Mucosa of rectum (tissue), 2 donors: Measurements from ENCODE around the gene FBP2.
"Not testable (repeated sequence)": the region's sequence is repeated elsewhere in the genome, so short reads cannot be mapped to it uniquely, and the experiment has no call there.

Experiments used
- H3K27ac ChIP-seq, 2 donors: one replicate each; pipeline ENCODE4 v1.7.0; 2013; ENCODE audit warnings: inconsistent platforms in 2 of 2, low read depth in 2 of 2, low read length in 2 of 2
- H3K27me3 ChIP-seq, 2 donors: one replicate each; pipeline ENCODE4 v1.7.0; 2013; ENCODE audit warnings: low read length in 2 of 2; ENCODE audit not compliant: control insufficient read depth in 2 of 2, insufficient read depth in 2 of 2
- H3K36me3 ChIP-seq, 2 donors: one replicate each; pipeline ENCODE4 v1.7.0; 2013; ENCODE audit warnings: low read length in 2 of 2; ENCODE audit not compliant: control insufficient read depth in 2 of 2, insufficient read depth in 2 of 2
- H3K4me1 ChIP-seq, 2 donors: one replicate each; pipeline ENCODE4 v1.7.0; 2013; ENCODE audit warnings: low read length in 2 of 2, mild to moderate bottlenecking in 1 of 2; ENCODE audit not compliant: control insufficient read depth in 2 of 2, insufficient read depth in 2 of 2
- H3K4me3 ChIP-seq, 2 donors: one replicate each; pipeline ENCODE4 v1.7.0; 2013; ENCODE audit warnings: low read length in 2 of 2
- H3K9ac ChIP-seq, 2 donors: one replicate each; pipeline ENCODE4 v1.7.0; 2013; ENCODE audit warnings: low read length in 2 of 2, low read depth in 1 of 2, mild to moderate bottlenecking in 1 of 2
- H3K9me3 ChIP-seq, 2 donors: one replicate each; pipeline ENCODE4 v1.7.0; 2013; ENCODE audit warnings: low read length in 2 of 2; ENCODE audit not compliant: control insufficient read depth in 2 of 2
- donor health status: healthy.
- donor health status: Normal muscosa, but diverticular disease.

FBP2 gene

GRCh38 chr9:94568250-94568889 lies 25.3 kb downstream of the FBP2 start:
- H3K9me3 ChIP-seq: no peaks in the 10 kb centered on the region
- no peak overlapping the region for H3K9ac ChIP-seq
- no peak overlapping the region for H3K27ac ChIP-seq
- H3K4me3 ChIP-seq: no peak overlapping the region
- no peaks in the 10 kb centered on the region for H3K4me1 ChIP-seq
- H3K27me3 ChIP-seq: no peaks in the 10 kb centered on the region
- H3K36me3 ChIP-seq: no peaks in the 10 kb centered on the region

DNA sequence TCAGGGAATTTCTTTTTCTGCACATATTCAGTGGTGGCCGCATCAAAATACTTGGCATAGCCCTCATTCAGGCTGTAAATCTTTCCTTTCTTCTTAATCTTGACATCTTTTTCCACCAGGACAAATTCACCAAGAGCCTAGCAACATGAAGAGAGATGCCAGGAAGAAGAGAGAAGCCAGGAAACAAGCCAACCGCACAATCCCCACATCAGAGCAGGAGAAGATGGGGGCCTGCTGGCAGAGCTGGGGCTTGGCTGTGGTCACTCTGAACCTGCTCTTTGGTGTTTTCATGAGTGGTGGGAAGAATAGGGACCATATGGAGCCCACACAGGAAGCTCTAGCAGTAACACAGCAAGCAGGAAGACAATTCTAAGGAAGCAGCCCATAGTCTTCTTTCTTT lies 26.4 kb downstream of the FBP2 start:
- H3K4me3 ChIP-seq: no peak overlapping the region
- H3K36me3 ChIP-seq: no peaks in the 10 kb centered on the region
- H3K27ac ChIP-seq: no peak overlapping the region
- H3K9ac ChIP-seq: no peak overlapping the region
- H3K27me3 ChIP-seq: no peaks in the 10 kb centered on the region
- H3K9me3 ChIP-seq: no peaks in the 10 kb centered on the region
- H3K4me1 ChIP-seq: no peaks in the 10 kb centered on the region

GRCh38 chr9:94566550-94566949 lies 27.1 kb downstream of the FBP2 start:
- Histone ChIP-seq H3K27ac (no peak overlapping the region), H3K9me3 (no peaks in the 10 kb centered on the region), H3K4me3 (no peak overlapping the region), H3K9ac (no peak overlapping the region), H3K27me3 (no peaks in the 10 kb centered on the region), H3K4me1 (no peaks in the 10 kb centered on the region), H3K36me3 (no peaks in the 10 kb centered on the region)

- not testable (repeated sequence) for H3K27ac ChIP-seq, H3K4me3 ChIP-seq
Measured at GRCh38 chr9:94564279-94564678, 29.3 kb downstream of the FBP2 start.

GRCh38 chr9:94563548-94563947 lies 30.1 kb downstream of the FBP2 start:
- Histone ChIP-seq H3K27me3 (no peaks in the 10 kb centered on the region), H3K36me3 (peaks cover 0 to 4% of the 10 kb centered on the region in 2 donors), H3K9me3 (no peaks in the 10 kb centered on the region), H3K4me1 (no peaks in the 10 kb centered on the region), H3K9ac (no peak overlapping the region), H3K4me3 (no peak overlapping the region), H3K27ac (no peak overlapping the region)

More at GRCh38 chr9:94564279-94564678, 29.3 kb downstream of the FBP2 start:
- not testable (repeated sequence) for H3K9ac ChIP-seq, H3K27me3 ChIP-seq, H3K4me1 ChIP-seq, H3K36me3 ChIP-seq, H3K9me3 ChIP-seq

- Histone ChIP-seq H3K4me1 (no peaks in the 10 kb centered on the region), H3K9me3 (no peaks in the 10 kb centered on the region), H3K27me3 (no peaks in the 10 kb centered on the region), H3K27ac (no peak overlapping the region), H3K4me3 (no peak overlapping the region), H3K9ac (no peak overlapping the region), H3K36me3 (peaks cover 0 to 4% of the 10 kb centered on the region in 2 donors)
Measured at GRCh38 chr9:94560237-94560636, 33.4 kb downstream of the FBP2 start.

DNA sequence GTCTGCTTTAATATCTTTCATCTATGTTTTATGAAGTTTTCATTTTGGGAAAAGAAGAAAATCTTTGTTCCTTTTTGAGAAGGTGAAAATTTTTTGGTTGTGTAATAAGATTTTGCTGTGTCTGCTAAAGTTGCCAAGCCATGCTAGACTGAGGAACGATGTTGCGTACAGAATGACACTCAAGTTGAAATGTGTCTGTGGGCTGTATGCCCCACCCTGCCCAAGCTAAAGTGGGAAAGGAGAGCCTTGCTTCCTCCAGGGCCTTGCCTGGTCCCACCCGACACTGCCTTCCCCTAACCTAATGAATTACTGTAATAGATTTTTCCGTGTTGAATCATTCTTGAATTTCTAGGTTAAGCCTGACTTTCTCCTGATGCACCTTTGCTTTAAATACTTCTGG lies 36.2 kb downstream of the FBP2 start:
- Histone ChIP-seq H3K27me3 (no peaks in the 10 kb centered on the region), H3K4me3 (no peak overlapping the region), H3K27ac (no peak overlapping the region), H3K9ac (no peak overlapping the region), H3K36me3 (peaks cover 0 to 4% of the 10 kb centered on the region in 2 donors), H3K4me1 (peaks cover 4 to 6% of the 10 kb centered on the region in 2 donors), H3K9me3 (no peaks in the 10 kb centered on the region)

DNA sequence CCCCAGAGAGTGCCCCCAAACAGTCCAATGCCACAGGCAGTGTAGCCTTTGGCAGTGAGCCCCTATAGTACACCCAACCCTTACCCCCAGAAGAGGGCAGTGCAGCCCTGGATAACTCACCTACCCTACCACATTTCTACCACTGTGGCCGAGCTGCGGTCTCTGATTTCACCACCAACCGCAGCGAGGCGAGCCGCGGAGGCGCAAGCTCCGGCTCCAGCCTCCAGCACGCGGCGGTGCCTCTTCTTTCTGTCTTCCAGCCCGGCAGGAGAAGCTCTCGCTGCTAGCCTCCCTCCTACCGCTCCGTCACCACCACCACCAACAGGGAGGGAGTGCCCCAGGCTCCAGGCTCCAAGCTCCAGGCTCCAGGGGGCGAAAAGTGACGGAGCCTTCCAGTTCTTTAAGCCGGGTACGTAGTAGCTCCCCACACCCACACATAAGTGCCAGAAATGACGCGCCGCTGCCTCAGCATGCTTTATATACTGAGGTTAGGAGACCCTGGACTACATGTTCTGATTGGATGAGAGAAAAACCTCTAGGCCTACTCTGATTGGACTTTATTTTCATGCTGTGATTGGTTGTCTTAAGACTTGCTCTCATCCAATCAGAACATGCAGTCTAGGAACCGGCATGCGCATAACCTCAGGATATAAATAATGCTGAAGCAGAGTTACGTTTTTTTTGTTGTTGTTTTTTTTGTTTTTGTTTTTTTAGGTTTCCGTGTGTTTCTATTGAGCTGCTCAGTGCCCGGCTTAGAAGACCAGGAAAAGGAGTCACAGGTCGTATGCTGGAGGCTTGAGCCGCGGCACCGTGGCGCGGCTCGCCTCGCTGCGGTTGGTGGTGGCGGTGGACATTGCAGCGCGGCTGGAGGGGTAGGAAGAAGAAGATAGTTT lies 38.9 kb downstream of the FBP2 start, which contains the start of gene PCAT7:
Gene PCAT7, plus strand, starts transcription at position 645 of the 893 bp plus-strand sequence.
- H3K9ac ChIP-seq: peak within 1 kb of the TSS; percentile 66 to 70
- H3K4me3 ChIP-seq: peak within 1 kb of the TSS; percentile 73 to 77
- peaks cover 0 to 4% of the 10 kb centered on the region in 2 donors for H3K36me3 ChIP-seq
- peaks cover 4 to 6% of the 10 kb centered on the region in 2 donors for H3K4me1 ChIP-seq
- H3K27me3 ChIP-seq: no peaks in the 10 kb centered on the region
- peak within 1 kb of the TSS; percentile 82 to 87 for H3K27ac ChIP-seq
- H3K9me3 ChIP-seq: no peaks in the 10 kb centered on the region

DNA sequence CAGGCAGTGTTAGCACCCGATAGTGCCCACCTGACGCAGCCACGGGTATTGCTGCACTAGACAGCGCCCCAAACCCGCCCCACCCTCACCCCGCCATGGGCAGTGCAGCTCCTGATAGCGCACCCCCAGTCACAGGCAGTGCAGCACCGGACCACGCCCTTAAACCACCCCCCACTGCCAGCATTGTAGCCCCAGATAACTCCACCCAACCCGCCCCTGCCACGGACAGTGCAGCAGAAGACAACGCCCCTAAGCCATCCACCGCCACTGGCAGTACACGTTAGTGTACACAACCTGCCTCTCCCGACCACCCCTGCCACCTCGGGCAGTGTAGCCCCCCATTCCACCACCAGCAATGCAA lies 39.6 kb downstream of the FBP2 start:
- peaks cover 0 to 1% of the 10 kb centered on the region in 2 donors for H3K36me3 ChIP-seq
- H3K27ac ChIP-seq: peak overlapping the region; percentile 82 to 87
- peak overlapping the region; percentile 73 to 77 for H3K4me3 ChIP-seq
- H3K9me3 ChIP-seq: no peaks in the 10 kb centered on the region
- peak overlapping the region in 1 of 2 donors; percentile 66 for H3K9ac ChIP-seq
- peaks cover 4 to 6% of the 10 kb centered on the region in 2 donors for H3K4me1 ChIP-seq
- no peaks in the 10 kb centered on the region for H3K27me3 ChIP-seq
